Measurements from ENCODE around the gene KIFAP3. TPM values are rescaled to one million over a fixed set of nuclear protein-coding genes. Genes with fewer than 3 reads are reported as not detected.
A peak's percentile ranks its signal among the peaks of the same experiment; 100 is the strongest.

The KIFAP3 gene
- polyA plus RNA-seq, 4 donors, result 10.5 to 20.7 (median 14.6) TPM

DNA sequence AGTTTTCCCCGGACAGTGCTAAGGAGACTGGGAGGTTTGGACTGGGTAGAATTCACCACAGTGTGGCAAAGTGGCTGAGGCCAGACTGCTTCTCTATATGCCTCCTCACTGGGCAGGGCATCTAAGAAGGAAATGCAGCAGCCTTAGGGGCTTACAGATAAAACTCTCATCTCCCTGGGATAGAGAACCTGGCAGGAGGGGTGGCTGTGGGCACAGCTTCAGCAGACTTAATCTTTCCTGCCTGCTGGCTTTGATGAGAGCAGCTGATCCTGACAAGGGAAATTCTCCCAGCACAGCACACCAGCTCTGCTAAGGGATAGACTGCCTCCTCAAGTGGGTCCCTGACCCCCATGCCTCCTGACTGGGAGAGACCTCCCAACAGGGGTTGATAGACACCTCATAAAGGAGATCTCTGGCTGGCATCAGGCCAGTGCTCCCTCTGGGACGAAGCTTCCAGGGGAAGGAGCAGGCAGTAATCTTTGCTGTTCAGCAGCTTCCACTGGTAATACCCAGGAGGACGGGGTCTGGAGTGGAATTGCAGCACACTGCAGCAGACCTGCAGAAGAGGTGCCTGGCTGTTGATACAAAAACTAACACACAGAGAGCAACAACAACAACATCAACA, 25.2 kb downstream of the KIFAP3 start:
- 90 to 96% (median 93%) methylated on average over 3 of the region's 3 CpGs for WGBS, 3 donors
- no peak for FAIRE-seq

DNA sequence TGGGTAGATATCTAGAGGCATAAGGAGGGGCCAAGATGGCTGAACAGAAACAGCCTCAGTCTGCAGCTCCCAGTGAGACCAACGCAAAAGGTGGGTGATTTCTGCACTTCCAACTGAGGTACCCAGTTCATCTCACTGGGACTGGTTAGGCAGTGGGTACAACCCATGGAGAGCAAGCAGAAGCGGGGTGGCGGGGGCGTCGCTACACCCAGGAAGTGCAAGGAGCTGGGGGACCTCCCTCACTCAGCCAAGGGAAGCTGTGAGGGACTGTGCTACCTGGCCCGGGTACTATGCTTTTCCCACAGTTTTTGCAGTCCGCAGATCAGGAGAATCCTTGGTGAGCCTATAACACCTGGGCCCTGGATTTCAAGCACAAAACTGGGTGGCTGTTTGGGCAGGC, 26.0 kb downstream of the KIFAP3 start:
- H3K9me3 ChIP-seq (ENCODE audit: control insufficient read depth in 2 of 2, insufficient read depth in 1 of 2, low read depth in 1 of 2, low read length in 1 of 2), result no peaks in the 10 kb centered on the region
- no peak overlapping the region for H3K27ac ChIP-seq (ENCODE audit: low read depth in 1 of 3, low read length in 2 of 3)
- no peak for DNase-seq
- peaks cover 0 to 12% (median 0%) of the 10 kb centered on the region in 3 donors for H3K36me3 ChIP-seq (ENCODE audit: control insufficient read depth in 3 of 3, insufficient read depth in 2 of 3, low read depth in 1 of 3, low read length in 3 of 3)
- no peaks in the 10 kb centered on the region for H3K4me1 ChIP-seq (ENCODE audit: control insufficient read depth in 3 of 3, insufficient read depth in 2 of 3, low read depth in 1 of 3, low read length in 2 of 3)
- FAIRE-seq, result no peak
- H3K4me3 ChIP-seq (ENCODE audit: low read depth in 1 of 3, low read length in 3 of 3), result no peak overlapping the region
- 96 to 98% (median 97%) methylated on average over 7 of the region's 7 CpGs for WGBS, 3 donors
- H3K27me3 ChIP-seq (ENCODE audit: control insufficient read depth in 3 of 3, insufficient read depth in 3 of 3, low read length in 3 of 3), result no peaks in the 10 kb centered on the region

More for the DNA sequence above, 25.2 kb downstream of the KIFAP3 start:
- no peaks in the 10 kb centered on the region for H3K9me3 ChIP-seq (ENCODE audit: control insufficient read depth in 2 of 2, insufficient read depth in 1 of 2, low read depth in 1 of 2, low read length in 1 of 2)
- no peak overlapping the region for H3K27ac ChIP-seq (ENCODE audit: low read depth in 1 of 3, low read length in 2 of 3)
- no peaks in the 10 kb centered on the region for H3K27me3 ChIP-seq (ENCODE audit: control insufficient read depth in 3 of 3, insufficient read depth in 3 of 3, low read length in 3 of 3)
- no peak for DNase-seq
- peaks cover 0 to 12% (median 0%) of the 10 kb centered on the region in 3 donors for H3K36me3 ChIP-seq (ENCODE audit: control insufficient read depth in 3 of 3, insufficient read depth in 2 of 3, low read depth in 1 of 3, low read length in 3 of 3)
- no peaks in the 10 kb centered on the region for H3K4me1 ChIP-seq (ENCODE audit: control insufficient read depth in 3 of 3, insufficient read depth in 2 of 3, low read depth in 1 of 3, low read length in 2 of 3)
- H3K4me3 ChIP-seq (ENCODE audit: low read depth in 1 of 3, low read length in 3 of 3), result no peak overlapping the region

GRCh38 chr1:170044187-170044586, 30.3 kb downstream of the KIFAP3 start:
- no peaks in the 10 kb centered on the region for H3K4me1 ChIP-seq (ENCODE audit: control insufficient read depth in 3 of 3, insufficient read depth in 2 of 3, low read depth in 1 of 3, low read length in 2 of 3)
- no peak overlapping the region for H3K27ac ChIP-seq (ENCODE audit: low read depth in 1 of 3, low read length in 2 of 3)
- no peaks in the 10 kb centered on the region for H3K9me3 ChIP-seq (ENCODE audit: control insufficient read depth in 2 of 2, insufficient read depth in 1 of 2, low read depth in 1 of 2, low read length in 1 of 2)
- FAIRE-seq (no peak), DNase-seq (no peak)
- peaks cover 1 to 15% (median 4%) of the 10 kb centered on the region in 3 donors for H3K36me3 ChIP-seq (ENCODE audit: control insufficient read depth in 3 of 3, insufficient read depth in 2 of 3, low read depth in 1 of 3, low read length in 3 of 3)
- no peak overlapping the region for H3K4me3 ChIP-seq (ENCODE audit: low read depth in 1 of 3, low read length in 3 of 3)
- H3K27me3 ChIP-seq (ENCODE audit: control insufficient read depth in 3 of 3, insufficient read depth in 3 of 3, low read length in 3 of 3), result no peaks in the 10 kb centered on the region

DNA sequence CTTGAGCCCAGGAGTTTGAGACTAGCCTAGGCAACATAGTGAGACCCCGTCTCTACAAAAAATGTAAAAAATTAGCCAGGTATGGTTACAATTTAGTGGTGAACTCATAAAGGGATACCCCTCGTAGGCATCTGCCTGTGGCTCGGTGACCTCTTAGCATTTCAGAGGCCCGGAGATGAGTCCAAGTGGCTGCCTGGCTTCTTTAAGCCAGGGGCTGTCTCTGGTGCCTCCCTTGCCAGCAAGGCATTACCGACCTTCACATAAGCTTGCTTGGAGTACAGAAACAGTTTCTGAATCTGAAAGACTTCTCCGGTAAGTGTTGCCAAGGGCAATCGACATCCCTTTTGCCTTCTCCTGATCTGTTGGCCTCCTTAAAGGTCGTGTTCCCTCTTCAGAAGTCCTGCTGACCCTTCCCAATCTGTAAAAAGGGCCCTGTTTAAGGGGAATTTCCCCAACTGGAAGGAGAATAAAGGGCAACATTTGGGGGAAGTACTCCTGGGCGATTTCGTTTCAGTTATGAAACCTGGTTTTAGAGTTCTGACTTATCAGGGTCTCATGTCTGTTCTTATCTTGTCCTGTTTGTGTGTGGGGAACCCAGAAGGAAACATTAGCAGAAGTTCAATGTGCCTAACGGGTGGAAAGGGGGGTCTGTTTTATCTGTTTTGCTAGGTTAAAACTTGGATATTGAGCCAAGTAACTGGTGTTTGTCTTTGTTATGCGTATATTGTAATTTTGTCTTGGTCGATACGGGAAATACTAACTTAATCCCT, 32.9 kb downstream of the KIFAP3 start:
- H3K27me3 ChIP-seq (ENCODE audit: control insufficient read depth in 3 of 3, insufficient read depth in 3 of 3, low read length in 3 of 3), result no peaks in the 10 kb centered on the region
- DNase-seq, result no peak
- FAIRE-seq, result no peak
- H3K4me1 ChIP-seq (ENCODE audit: control insufficient read depth in 3 of 3, insufficient read depth in 2 of 3, low read depth in 1 of 3, low read length in 2 of 3), result no peaks in the 10 kb centered on the region
- WGBS, 3 donors, result 94% methylated on average over 14 of the region's 14 CpGs
- H3K9me3 ChIP-seq (ENCODE audit: control insufficient read depth in 2 of 2, insufficient read depth in 1 of 2, low read depth in 1 of 2, low read length in 1 of 2), result no peaks in the 10 kb centered on the region
- peaks cover 1 to 14% (median 4%) of the 10 kb centered on the region in 3 donors for H3K36me3 ChIP-seq (ENCODE audit: control insufficient read depth in 3 of 3, insufficient read depth in 2 of 3, low read depth in 1 of 3, low read length in 3 of 3)
- H3K27ac ChIP-seq (ENCODE audit: low read depth in 1 of 3, low read length in 2 of 3), result no peak overlapping the region
- H3K4me3 ChIP-seq (ENCODE audit: low read depth in 1 of 3, low read length in 3 of 3), result no peak overlapping the region

GRCh38 chr1:170032531-170033280, 41.8 kb downstream of the KIFAP3 start:
- no peak overlapping the region for H3K4me3 ChIP-seq (ENCODE audit: low read depth in 1 of 3, low read length in 3 of 3)
- FAIRE-seq, result no peak
- no peaks in the 10 kb centered on the region for H3K27me3 ChIP-seq (ENCODE audit: control insufficient read depth in 3 of 3, insufficient read depth in 3 of 3, low read length in 3 of 3)
- H3K36me3 ChIP-seq (ENCODE audit: control insufficient read depth in 3 of 3, insufficient read depth in 2 of 3, low read depth in 1 of 3, low read length in 3 of 3), result peaks cover 0 to 4% (median 0%) of the 10 kb centered on the region in 3 donors
- WGBS, 3 donors, result 84 to 93% (median 89%) methylated on average over 2 of the region's 2 CpGs
- H3K9me3 ChIP-seq (ENCODE audit: control insufficient read depth in 2 of 2, insufficient read depth in 1 of 2, low read depth in 1 of 2, low read length in 1 of 2), result peaks cover 0 to 4% of the 10 kb centered on the region in 2 donors
- no peak for DNase-seq
- no peaks in the 10 kb centered on the region for H3K4me1 ChIP-seq (ENCODE audit: control insufficient read depth in 3 of 3, insufficient read depth in 2 of 3, low read depth in 1 of 3, low read length in 2 of 3)
- no peak overlapping the region for H3K27ac ChIP-seq (ENCODE audit: low read depth in 1 of 3, low read length in 2 of 3)

- WGBS, 3 donors, result 94 to 100% (median 99%) methylated on average over 1 of the region's 1 CpG
- DNase-seq (no peak), FAIRE-seq (no peak)
- H3K27me3 ChIP-seq (ENCODE audit: control insufficient read depth in 3 of 3, insufficient read depth in 3 of 3, low read length in 3 of 3), result no peaks in the 10 kb centered on the region
- H3K27ac ChIP-seq (ENCODE audit: low read depth in 1 of 3, low read length in 2 of 3), result no peak overlapping the region
- peaks cover 0 to 7% of the 10 kb centered on the region in 2 donors for H3K9me3 ChIP-seq (ENCODE audit: control insufficient read depth in 2 of 2, insufficient read depth in 1 of 2, low read depth in 1 of 2, low read length in 1 of 2)
- no peaks in the 10 kb centered on the region for H3K4me1 ChIP-seq (ENCODE audit: control insufficient read depth in 3 of 3, insufficient read depth in 2 of 3, low read depth in 1 of 3, low read length in 2 of 3)
- H3K36me3 ChIP-seq (ENCODE audit: control insufficient read depth in 3 of 3, insufficient read depth in 2 of 3, low read depth in 1 of 3, low read length in 3 of 3), result peaks cover 0 to 3% (median 0%) of the 10 kb centered on the region in 3 donors
- H3K4me3 ChIP-seq (ENCODE audit: low read depth in 1 of 3, low read length in 3 of 3), result no peak overlapping the region
Observed at GRCh38 chr1:170030212-170030611, 44.3 kb downstream of the KIFAP3 start.

- FAIRE-seq (no peak), DNase-seq (no peak)
- peaks cover 0 to 7% of the 10 kb centered on the region in 2 donors for H3K9me3 ChIP-seq (ENCODE audit: control insufficient read depth in 2 of 2, insufficient read depth in 1 of 2, low read depth in 1 of 2, low read length in 1 of 2)
- no peak overlapping the region for H3K4me3 ChIP-seq (ENCODE audit: low read depth in 1 of 3, low read length in 3 of 3)
- H3K27me3 ChIP-seq (ENCODE audit: control insufficient read depth in 3 of 3, insufficient read depth in 3 of 3, low read length in 3 of 3), result no peaks in the 10 kb centered on the region
- WGBS, 3 donors, result 95 to 98% (median 96%) methylated on average over 3 of the region's 3 CpGs
- peaks cover 0 to 3% (median 0%) of the 10 kb centered on the region in 3 donors for H3K36me3 ChIP-seq (ENCODE audit: control insufficient read depth in 3 of 3, insufficient read depth in 2 of 3, low read depth in 1 of 3, low read length in 3 of 3)
- H3K4me1 ChIP-seq (ENCODE audit: control insufficient read depth in 3 of 3, insufficient read depth in 2 of 3, low read depth in 1 of 3, low read length in 2 of 3), result no peaks in the 10 kb centered on the region
- no peak overlapping the region for H3K27ac ChIP-seq (ENCODE audit: low read depth in 1 of 3, low read length in 2 of 3)
Observed at GRCh38 chr1:170027760-170028159, 46.7 kb downstream of the KIFAP3 start.

GRCh38 chr1:170020859-170021258, 53.6 kb downstream of the KIFAP3 start:
- WGBS, 3 donors, result 93 to 98% (median 97%) methylated on average over 2 of the region's 2 CpGs
- Histone ChIP-seq H3K27me3 (ENCODE audit: control insufficient read depth in 3 of 3, insufficient read depth in 3 of 3, low read length in 3 of 3) (no peaks in the 10 kb centered on the region), H3K36me3 (ENCODE audit: control insufficient read depth in 3 of 3, insufficient read depth in 2 of 3, low read depth in 1 of 3, low read length in 3 of 3) (no peaks in the 10 kb centered on the region), H3K4me3 (ENCODE audit: low read depth in 1 of 3, low read length in 3 of 3) (no peak overlapping the region), H3K9me3 (ENCODE audit: control insufficient read depth in 2 of 2, insufficient read depth in 1 of 2, low read depth in 1 of 2, low read length in 1 of 2) (peaks cover 0 to 3% of the 10 kb centered on the region in 2 donors), H3K27ac (ENCODE audit: low read depth in 1 of 3, low read length in 2 of 3) (no peak overlapping the region), H3K4me1 (ENCODE audit: control insufficient read depth in 3 of 3, insufficient read depth in 2 of 3, low read depth in 1 of 3, low read length in 2 of 3) (no peaks in the 10 kb centered on the region)
- DNase-seq (no peak), FAIRE-seq (peak; percentile 53)
